Psoas muscle (tissue), 8 donors: ENCODE results near the gene GCNT2. TPM values are rescaled to one million over a fixed set of nuclear protein-coding genes. Genes with fewer than 3 reads are reported as not detected.

ENCODE experiments used
- ATAC-seq, 4 donors: fragments of 200-7000 bp; cut with Tn5 transposase; one replicate each; pipeline ENCODE4 v1.9.1; 2020; ENCODE audit warnings: moderate library complexity in 3 of 4, mild to moderate bottlenecking in 2 of 4
- DNase-seq, 2 donors: peaks; one replicate each; pipeline ENCODE4 v3.0.0-alpha.2; 2020
- H3K27ac ChIP-seq: fragments of 200-600 bp; one replicate; pipeline ENCODE4 v1.8.0; 2022
- H3K27me3 ChIP-seq, 3 donors: fragments of 200-600 bp in 1 of 3; one replicate each; pipeline versions ENCODE4 v1.6.1 to v1.8.0; 2013 to 2022; ENCODE audit warnings: low read length in 2 of 3, mild to moderate bottlenecking in 2 of 3, moderate library complexity in 1 of 3; ENCODE audit not compliant: insufficient read depth in 3 of 3
- H3K36me3 ChIP-seq, 2 donors: fragments of 200-600 bp in 1 of 2; one replicate each; pipeline versions ENCODE4 v1.6.1 to v1.8.0; 2013 to 2022; ENCODE audit warnings: low read depth in 1 of 2, mild to moderate bottlenecking in 1 of 2, moderate library complexity in 1 of 2; ENCODE audit not compliant: insufficient read depth in 1 of 2
- H3K4me1 ChIP-seq: fragments of 200-600 bp; one replicate; pipeline ENCODE4 v1.8.0; 2022
- H3K4me3 ChIP-seq: fragments of 200-600 bp; one replicate; pipeline ENCODE4 v1.8.0; 2022; ENCODE audit warnings: mild to moderate bottlenecking
- H3K9me3 ChIP-seq: fragments of 200-600 bp; one replicate; pipeline ENCODE4 v1.8.0; 2022
- CTCF ChIP-seq: fragments of 200-600 bp; IDR thresholded peaks from one replicate; pipeline ENCODE4 v1.8.0; 2022; ENCODE audit warnings: antibody characterized with exemption
- WGBS, 3 donors: extraction: QIAGEN DNeasy Blood & Tissue Kit; methylation state at CpG; one replicate each; pipeline versions ENCODE4 v1.1.6 to v1.1.7; 2013; 5-methylcytosine and 5-hydroxymethylcytosine counted together
- intact Hi-C, 2 donors: fragments of 100-400 bp; cut with DNase I; formaldehyde crosslinking; loops; one replicate each; pipeline versions ENCODE4 v1.11.0 to v1.14.2; 2022
- polyA plus RNA-seq, 3 donors: library from polyadenylated mRNA; stranded (reverse); fragments of 200-250 nt; gene quantifications; one replicate each; pipeline ENCODE4 v1.2.3, GENCODE V29; 2013
- total RNA-seq, 4 donors: library from RNA; stranded (reverse); fragmentation: NEBNext Ultra II Directional in 2 of 4; extraction: Animal tissue kit (Norgen Biotek cat#: 25700) in 2 of 4; gene quantifications; one replicate each; pipeline versions ENCODE4 v1.2.1 to v1.2.4, GENCODE V29; 2021 to 2023
- donor health status: healthy with polysubstance abuse.
- donor health status: DM: no; HTN: no; CAD: no; lungs with moderate emphysema.
- donor health status: Bipolar disorder and iron deficiency.
- donor health status: healthy.
- donor health status: DM: yes; HTN: yes; CAD: no.
- donor health status: DM: no; HTN: no; CAD: no.
- donor health status: DM: no; HTN: no; CAD: no.
- donor health status: DM: yes; HTN: yes; CAD: no.

Gene GCNT2
- total and polyA plus RNA-seq, 7 donors: 0.27 to 23.1 (median 10.1) TPM

GRCh38 chr6:10552270-10552810 is 31.2 kb downstream of the GCNT2 start:
- no peak for ATAC-seq

GRCh38 chr6:10553871-10554270 is 32.7 kb downstream of the GCNT2 start:
- ATAC-seq (no peak), DNase-seq (no peak)
- Histone ChIP-seq H3K9me3 (no peaks in the 10 kb centered on the region), H3K27ac (no peak overlapping the region), H3K27me3 (peaks cover 0 to under 1% (median 0%) of the 10 kb centered on the region in 3 donors), H3K36me3 (no peaks in the 10 kb centered on the region), H3K4me1 (no peaks in the 10 kb centered on the region), H3K4me3 (no peak overlapping the region)
- intact Hi-C loops: no loop called here
- TF ChIP-seq CTCF: no peak
- 82 to 100% (median 86%) methylated on average over 1 of the region's 1 CpG for WGBS, 3 donors

More at GRCh38 chr6:10552270-10552810, 31.2 kb downstream of the GCNT2 start:
- Histone ChIP-seq H3K4me1 (no peaks in the 10 kb centered on the region), H3K9me3 (no peaks in the 10 kb centered on the region), H3K4me3 (no peak overlapping the region), H3K27me3 (no peaks in the 10 kb centered on the region), H3K27ac (no peak overlapping the region), H3K36me3 (no peaks in the 10 kb centered on the region)
- 62 to 70% (median 67%) methylated on average over 5 of the region's 5 CpGs for WGBS, 3 donors
- intact Hi-C loops: no loop called here
- no peak for TF ChIP-seq CTCF
- DNase-seq: no peak

GRCh38 chr6:10554826-10555225 is 33.7 kb downstream of the GCNT2 start:
- intact Hi-C loops: no loop called here
- DNase-seq (no peak), ATAC-seq (no peak)
- Histone ChIP-seq H3K27me3 (peaks cover 0 to 3% (median 0%) of the 10 kb centered on the region in 3 donors), H3K4me1 (no peaks in the 10 kb centered on the region), H3K36me3 (no peaks in the 10 kb centered on the region), H3K9me3 (no peaks in the 10 kb centered on the region), H3K4me3 (no peak overlapping the region), H3K27ac (peak overlapping the region; percentile 69)
- whole genome bisulfite sequencing, 3 donors: 59 to 69% (median 63%) methylated on average over 7 of the region's 7 CpGs
- TF ChIP-seq CTCF: no peak

- Histone ChIP-seq H3K36me3 (no peaks in the 10 kb centered on the region), H3K4me1 (no peaks in the 10 kb centered on the region)
Observed at GRCh38 chr6:10555625-10556309, 34.6 kb downstream of the GCNT2 start.

More at GRCh38 chr6:10555625-10556309, 34.6 kb downstream of the GCNT2 start:
- 3 to 7% (median 7%) methylated on average over 22 of the region's 22 CpGs for WGBS, 3 donors
- peaks cover 0 to 3% (median 0%) of the 10 kb centered on the region in 3 donors for H3K27me3 ChIP-seq
- DNase-seq (peak; percentile 40 to 66), ATAC-seq (peak; percentile 74 to 90 (median 88))
- intact Hi-C loops: no loop called here
- TF ChIP-seq CTCF: no peak
- H3K27ac ChIP-seq: peak overlapping the region; percentile 69
- no peaks in the 10 kb centered on the region for H3K9me3 ChIP-seq
- H3K4me3 ChIP-seq: peak overlapping the region; percentile 52
